GM21367 (cell line): ENCODE measurements around the gene PJA1.

Experiments
- ATAC-seq: cut with Tn5 transposase; IDR thresholded peaks from one replicate; pipeline ENCODE4 v1.9.1; 2021; ENCODE audit not compliant: unreplicated experiment

The PJA1 gene

DNA sequence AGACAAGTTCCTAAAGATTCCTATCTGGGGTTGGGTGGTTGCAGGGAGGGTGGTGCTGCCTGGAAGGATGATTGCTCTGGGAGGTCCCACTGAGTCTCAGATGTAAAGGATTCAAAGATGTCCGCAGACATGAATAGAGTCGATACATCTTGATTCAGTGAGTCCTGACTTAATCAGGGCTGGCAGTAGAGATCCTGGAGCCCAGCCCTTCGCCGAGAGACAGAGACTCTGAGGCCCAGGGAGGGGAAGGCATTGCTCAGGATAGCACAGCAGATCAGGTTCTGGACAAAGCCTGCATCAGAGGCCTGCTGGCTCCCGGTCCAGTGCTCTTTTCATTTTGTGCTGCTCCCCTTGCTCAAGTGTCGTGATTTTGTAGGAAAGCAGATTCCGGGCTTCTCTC lies 21.7 kb downstream of the PJA1 start:
- no peak for ATAC-seq

GRCh38 chrX:69142788-69143469 lies 22.3 kb downstream of the PJA1 start:
- no peak for ATAC-seq

DNA sequence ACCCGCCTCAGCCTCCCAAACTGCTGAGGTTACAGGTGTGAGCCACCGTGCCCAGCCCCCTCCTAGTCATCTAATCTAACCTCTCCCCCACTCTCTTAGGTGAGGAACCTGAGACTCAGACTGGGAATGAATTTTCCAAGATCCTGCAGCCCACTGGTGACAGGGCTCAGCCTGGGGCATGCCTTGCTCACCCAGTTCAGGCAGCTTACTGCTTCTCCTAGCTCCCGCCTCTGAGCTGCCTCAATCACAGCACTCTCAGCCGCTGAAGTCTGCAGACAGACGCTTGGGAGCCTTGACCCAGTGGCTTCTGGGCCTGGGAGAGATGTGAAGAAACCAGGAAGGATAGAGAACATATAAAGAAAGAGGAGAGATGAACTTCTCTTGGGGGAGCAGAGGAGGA lies 24.4 kb downstream of the PJA1 start:
- no peak for ATAC-seq

DNA sequence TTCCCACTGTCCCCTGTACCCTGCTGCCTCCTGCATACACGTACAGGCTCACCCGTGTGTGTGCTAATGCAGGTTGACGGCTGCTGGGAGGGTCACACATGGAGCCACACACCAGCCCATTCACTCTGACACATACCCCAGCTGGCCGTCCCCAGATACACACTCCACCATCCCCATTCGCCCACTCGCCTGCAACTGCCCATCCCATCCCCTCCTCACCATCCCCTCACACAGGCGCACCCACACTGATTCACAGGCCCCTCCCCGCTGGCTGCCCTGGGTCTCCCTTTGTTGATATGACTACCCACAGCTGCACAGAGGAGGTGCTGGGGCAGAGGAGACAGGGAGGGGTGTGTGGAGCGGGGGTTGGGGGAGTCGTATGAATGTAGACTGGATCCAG lies 25.7 kb downstream of the PJA1 start:
- ATAC-seq = no peak

DNA sequence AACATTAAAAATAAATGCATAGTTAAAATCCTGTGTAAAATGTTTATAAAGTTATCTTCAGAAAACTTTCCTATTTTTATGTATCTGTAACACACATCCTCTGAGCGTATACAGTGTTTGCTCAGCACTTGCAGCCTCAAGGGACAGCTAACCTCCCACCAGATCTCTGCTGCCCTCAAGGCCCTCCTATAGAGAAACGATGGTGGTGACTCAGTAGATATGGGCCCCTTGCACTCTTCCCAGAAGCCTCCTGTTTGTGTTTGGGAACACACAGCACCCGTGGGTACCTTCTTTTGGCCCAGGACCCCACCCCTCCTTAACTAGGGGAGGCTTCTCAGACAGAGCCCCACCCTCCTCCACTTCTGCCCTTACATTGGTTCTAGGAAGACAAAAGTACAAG lies 26.7 kb downstream of the PJA1 start:
- ATAC-seq = no peak

- no peak for ATAC-seq
These were observed 27.2 kb downstream of the PJA1 start for GRCh38 chrX:69138118-69138390.

DNA sequence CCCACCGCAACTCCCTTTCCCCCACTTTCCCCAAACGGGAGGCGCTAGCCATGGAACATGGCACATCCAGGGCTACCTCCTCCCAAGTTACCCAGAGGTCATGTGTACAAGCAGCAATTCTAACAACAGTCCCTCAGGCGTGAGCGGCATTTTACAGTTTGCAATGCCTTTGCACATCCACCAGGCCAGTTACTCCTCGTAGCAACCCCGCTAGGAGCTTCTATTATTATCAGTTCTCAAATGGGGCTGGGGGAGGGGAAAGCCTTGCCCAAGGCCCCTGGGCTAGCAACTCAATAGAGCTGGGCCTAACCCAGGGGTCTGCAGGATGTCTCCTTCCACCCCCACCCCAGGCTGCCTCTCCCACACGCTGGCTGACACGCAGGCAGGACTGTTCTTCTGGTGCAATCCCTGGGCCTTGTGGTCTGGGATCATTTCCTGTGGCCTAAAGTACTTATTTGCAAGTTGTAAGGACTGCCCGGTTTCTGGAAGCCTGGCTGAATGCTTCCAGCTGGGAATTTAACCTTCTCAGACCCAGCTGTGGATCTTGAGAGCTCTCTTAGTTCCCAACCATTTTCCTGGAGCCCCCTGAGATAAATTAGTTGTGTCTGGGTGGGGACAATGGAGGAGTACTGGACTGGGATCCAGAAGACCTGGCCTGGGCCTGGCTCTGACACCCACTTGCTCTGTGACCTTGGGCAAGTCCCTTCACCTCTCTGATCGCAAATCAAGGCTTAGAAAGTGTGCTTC lies 27.7 kb downstream of the PJA1 start:
- no peak for ATAC-seq

DNA sequence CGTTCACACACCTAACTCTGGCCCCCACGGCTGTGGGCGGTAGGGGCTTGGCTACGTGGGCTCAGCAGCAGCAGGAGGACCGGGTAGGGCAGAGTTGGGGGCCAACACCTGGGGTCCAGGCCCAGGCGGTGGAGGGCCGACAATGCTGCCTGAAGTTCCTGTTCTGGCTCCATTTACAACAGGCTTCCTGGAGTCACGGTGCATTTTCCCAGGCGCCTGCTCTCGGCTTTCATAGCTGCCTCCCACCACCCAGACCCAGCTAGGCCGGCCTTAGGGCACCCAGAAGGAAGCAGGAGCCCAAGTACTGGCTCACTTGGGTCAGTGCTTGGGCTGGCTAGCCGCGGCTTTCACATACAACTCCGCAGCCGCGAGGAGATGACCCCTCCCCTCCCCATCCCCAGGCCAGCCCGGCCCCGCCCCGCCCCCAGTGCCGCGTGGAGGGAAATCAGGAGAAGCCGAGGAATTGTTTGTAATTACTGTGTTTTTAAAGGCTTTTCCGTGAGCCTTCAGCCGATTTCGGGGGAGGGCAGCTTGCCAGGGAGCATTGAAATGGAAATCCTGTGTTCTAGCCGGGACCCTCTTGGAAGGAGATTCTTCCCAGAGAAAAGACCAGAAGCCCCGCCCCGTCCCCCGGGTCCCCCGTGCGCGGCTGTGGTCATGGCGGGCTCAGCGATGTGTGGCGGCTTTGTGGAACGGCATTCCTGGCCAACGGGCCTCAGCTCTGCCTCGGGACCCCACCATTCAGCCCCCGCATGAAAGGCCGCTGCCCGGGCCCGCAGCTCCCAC lies 28.5 kb downstream of the PJA1 start:
- ATAC-seq = no peak

DNA sequence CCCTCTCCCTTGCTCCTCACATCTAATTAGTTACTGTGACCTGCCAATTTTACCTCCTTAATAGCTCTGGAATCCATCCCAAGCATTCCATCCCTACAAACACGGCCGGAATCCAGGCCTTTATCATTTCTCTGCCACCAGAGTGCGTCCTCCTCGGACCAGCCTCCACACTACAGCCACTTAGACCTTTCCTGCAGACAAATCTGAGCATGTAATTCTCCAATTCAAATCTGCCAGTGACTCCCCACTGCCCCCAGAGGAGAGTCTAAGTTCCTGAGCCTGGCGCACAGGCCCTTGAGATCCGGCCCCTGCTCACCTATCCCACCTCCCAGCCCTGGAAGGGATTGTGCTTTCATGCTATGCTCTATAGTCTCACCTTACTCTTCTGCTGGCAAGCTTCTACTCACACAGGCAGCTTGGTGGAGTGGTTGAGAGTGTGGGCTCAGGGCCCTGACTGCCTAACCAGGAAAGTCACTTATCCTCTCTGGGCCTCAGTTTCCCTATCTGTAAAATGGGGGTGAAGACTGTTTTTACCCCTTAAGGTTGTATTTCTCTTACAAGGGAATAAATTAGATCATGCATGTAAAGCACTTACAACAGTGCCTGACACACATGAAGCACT lies 31.2 kb downstream of the PJA1 start:
- no peak for ATAC-seq

- no peak for ATAC-seq
These were observed 33.4 kb downstream of the PJA1 start for GRCh38 chrX:69131886-69132285.

- no peak for ATAC-seq
These were observed 34.8 kb downstream of the PJA1 start for GRCh38 chrX:69130439-69130838.

GRCh38 chrX:69128588-69128987 lies 36.7 kb downstream of the PJA1 start:
- ATAC-seq = no peak

GRCh38 chrX:69127466-69127865 lies 37.8 kb downstream of the PJA1 start:
- ATAC-seq = no peak

DNA sequence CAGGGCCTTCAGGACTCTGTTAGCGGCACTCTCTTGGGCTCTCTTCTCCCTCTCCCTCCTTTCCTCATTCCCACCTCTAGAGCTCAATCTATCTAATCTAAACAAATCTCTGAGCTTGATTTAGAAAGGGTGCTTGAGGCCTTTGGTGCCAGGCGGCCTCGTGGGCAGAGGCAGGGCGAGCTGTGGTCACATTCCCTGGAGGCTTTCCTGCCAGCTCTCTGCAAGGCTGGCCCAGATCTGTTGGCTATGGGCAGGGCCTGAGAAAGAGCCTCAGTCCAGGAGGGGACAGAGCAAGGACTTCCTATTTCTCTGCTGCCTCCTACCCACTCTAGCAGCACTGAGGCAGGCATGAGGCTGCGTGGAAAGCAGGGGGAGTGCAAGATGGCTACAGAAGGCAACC lies 38.6 kb downstream of the PJA1 start:
- no peak for ATAC-seq

DNA sequence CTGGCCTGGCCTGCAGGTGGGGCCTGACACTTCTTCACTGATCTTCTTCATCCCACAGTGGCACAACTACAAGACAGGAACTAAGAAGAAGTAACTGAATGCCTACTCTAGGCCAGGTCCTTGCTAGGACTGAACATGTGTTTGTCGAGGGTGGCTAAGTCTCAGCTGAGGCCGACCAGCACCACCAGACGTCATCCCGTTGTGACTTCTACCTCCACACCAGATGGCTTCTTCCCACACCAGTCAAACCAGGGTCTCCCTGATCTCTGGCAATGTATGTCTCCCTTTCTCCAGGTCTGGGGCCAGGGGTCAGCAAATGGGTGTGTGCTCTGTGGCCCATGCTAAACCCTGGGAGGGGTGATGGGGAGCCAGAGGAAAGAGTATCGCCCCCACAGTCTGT lies 40.2 kb downstream of the PJA1 start:
- no peak for ATAC-seq

GRCh38 chrX:69124108-69124507 lies 41.1 kb downstream of the PJA1 start:
- no peak for ATAC-seq

DNA sequence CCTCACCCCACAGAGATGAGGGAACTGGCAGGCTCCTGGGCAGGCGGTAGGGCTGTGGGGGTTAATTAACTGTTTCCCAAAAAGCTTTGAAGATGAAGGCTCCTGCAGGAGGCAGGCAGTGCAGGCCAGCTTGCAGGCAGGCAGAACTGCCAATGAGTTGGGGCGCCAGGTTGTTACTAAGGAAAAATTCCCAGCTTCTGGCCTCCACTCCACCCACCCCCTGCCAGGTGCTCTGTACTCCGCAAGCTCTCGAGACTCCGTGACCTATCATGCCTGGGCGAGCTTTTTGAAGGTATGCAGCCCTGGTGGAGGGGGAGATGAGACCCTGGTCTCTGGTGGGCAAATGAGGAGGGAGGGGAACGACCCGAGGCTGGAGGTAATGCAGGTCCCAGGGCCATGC lies 41.8 kb downstream of the PJA1 start:
- ATAC-seq = no peak

GRCh38 chrX:69121321-69122000 lies 43.8 kb downstream of the PJA1 start:
- no peak for ATAC-seq

GRCh38 chrX:69120476-69120875 lies 44.8 kb downstream of the PJA1 start:
- ATAC-seq = no peak

DNA sequence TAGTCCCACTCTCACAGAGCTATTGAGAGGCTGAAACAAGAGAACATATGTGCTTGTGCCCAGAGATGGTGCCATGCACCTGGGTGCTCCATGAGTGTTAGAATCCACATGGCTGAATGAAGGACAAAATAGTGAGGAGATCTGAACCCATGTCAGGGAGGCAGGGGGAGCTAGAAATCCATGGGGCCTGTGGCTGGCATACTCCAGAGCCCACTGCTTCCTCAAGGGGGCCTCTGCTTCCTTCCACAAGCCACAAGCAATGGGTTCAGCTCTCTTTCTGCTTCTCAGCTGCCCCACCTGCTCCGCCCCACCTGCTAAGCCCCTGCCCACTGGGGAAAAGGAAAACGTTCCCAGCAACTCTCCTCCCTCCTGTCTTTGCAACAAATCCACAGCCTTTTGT lies 46.1 kb downstream of the PJA1 start:
- no peak for ATAC-seq

GRCh38 chrX:69117876-69118526 lies 47.3 kb downstream of the PJA1 start:
- no peak for ATAC-seq
